Hepatocyte (in vitro differentiated cells): ENCODE data around the gene MAPKBP1. TPM values are rescaled to one million over a fixed set of nuclear protein-coding genes. Genes with fewer than 3 reads are reported as not detected.

Experiments
- DNase-seq: peaks from one replicate; pipeline ENCODE4 v3.0.0-alpha.2; 2016; ENCODE audit warnings: low spot score
- H2AFZ ChIP-seq: fragments of 200-600 bp; sonication (generic); 2 replicates; pipeline ENCODE4 v1.6.0; 2016; ENCODE audit warnings: antibody characterized with exemption, mild to moderate bottlenecking
- H3K27ac ChIP-seq: fragments of 200-600 bp; sonication (generic); 2 replicates; pipeline ENCODE4 v1.5.1; 2016; ENCODE audit warnings: mild to moderate bottlenecking
- H3K27me3 ChIP-seq: fragments of 200-600 bp; sonication (generic); 2 replicates; pipeline ENCODE4 v1.6.1; 2016
- H3K36me3 ChIP-seq: fragments of 200-600 bp; sonication (generic); replicated peaks from 2 replicates; pipeline ENCODE4 v1.5.1; 2016; ENCODE audit warnings: low read depth; ENCODE audit not compliant: insufficient read depth
- H3K4me1 ChIP-seq: fragments of 200-600 bp; sonication (generic); 2 replicates; pipeline ENCODE4 v1.5.1; 2016; ENCODE audit warnings: mild to moderate bottlenecking, moderate library complexity; ENCODE audit not compliant: insufficient read depth
- H3K4me2 ChIP-seq: fragments of 200-600 bp; sonication (generic); 2 replicates; pipeline ENCODE4 v1.6.0; 2016
- H3K4me3 ChIP-seq: fragments of 200-600 bp; sonication (generic); 2 replicates; pipeline ENCODE4 v1.5.1; 2016; ENCODE audit warnings: mild to moderate bottlenecking
- H3K79me2 ChIP-seq: fragments of 200-600 bp; sonication (generic); 2 replicates; pipeline ENCODE4 v1.6.0; 2017; ENCODE audit warnings: mild to moderate bottlenecking
- H3K9me2 ChIP-seq: fragments of 200-600 bp; sonication (generic); replicated peaks from 2 replicates; pipeline ENCODE4 v1.6.0; 2017; ENCODE audit warnings: mild to moderate bottlenecking; ENCODE audit not compliant: insufficient read depth
- H3K9me3 ChIP-seq: fragments of 200-600 bp; sonication (generic); 2 replicates; pipeline ENCODE4 v1.5.1; 2016; ENCODE audit warnings: low read depth, mild to moderate bottlenecking
- H4K20me1 ChIP-seq: fragments of 200-600 bp; sonication (generic); 2 replicates; pipeline ENCODE4 v1.6.0; 2016; ENCODE audit warnings: mild to moderate bottlenecking; ENCODE audit not compliant: insufficient read depth, poor library complexity, severe bottlenecking
- EZH2 ChIP-seq: fragments of 200-600 bp; sonication (generic); IDR thresholded peaks from 2 replicates; pipeline ENCODE4 v1.6.1; 2016; ENCODE audit warnings: antibody characterized with exemption, mild to moderate bottlenecking, borderline replicate concordance
- EZH2phosphoT487 ChIP-seq: fragments of 200-600 bp; sonication (generic); IDR thresholded peaks from one replicate; pipeline ENCODE4 v1.6.1; 2018; ENCODE audit warnings: antibody characterized with exemption, mild to moderate bottlenecking, low read depth, moderate library complexity; ENCODE audit not compliant: unreplicated experiment, severe bottlenecking
- WGBS: methylation state at CpG from one replicate; pipeline ENCODE4 v1.1.6; 2016; ENCODE audit warnings: low lambda C conversion rate; ENCODE audit errors: missing lambda C conversion rate; 5-methylcytosine and 5-hydroxymethylcytosine counted together
- polyA plus RNA-seq: library from polyadenylated mRNA; unstranded; fragments of >200 nt; fragmentation: Nextera tagmentation; extraction: Ambion mirVana; gene quantifications from 2 replicates; pipeline ENCODE4 v1.2.1, GENCODE V29; 2016
- total RNA-seq: library from RNA; depleted of rRNA; stranded (reverse); fragments of >200 nt; gene quantifications from 2 replicates; pipeline ENCODE4 v1.2.3, GENCODE V29; 2014
- TF ChIP-seq, protein P1 (sequence below): fragments of 200-600 bp; sonication (generic); IDR thresholded peaks from 2 replicates; pipeline ENCODE4 v1.5.1; 2016; ENCODE audit warnings: antibody characterized with exemption, mild to moderate bottlenecking; ENCODE audit not compliant: poor library complexity

The MAPKBP1 gene
- total and polyA plus RNA-seq, 2 experiments from 2014 or later: 18.6 to 24.5 TPM

DNA sequence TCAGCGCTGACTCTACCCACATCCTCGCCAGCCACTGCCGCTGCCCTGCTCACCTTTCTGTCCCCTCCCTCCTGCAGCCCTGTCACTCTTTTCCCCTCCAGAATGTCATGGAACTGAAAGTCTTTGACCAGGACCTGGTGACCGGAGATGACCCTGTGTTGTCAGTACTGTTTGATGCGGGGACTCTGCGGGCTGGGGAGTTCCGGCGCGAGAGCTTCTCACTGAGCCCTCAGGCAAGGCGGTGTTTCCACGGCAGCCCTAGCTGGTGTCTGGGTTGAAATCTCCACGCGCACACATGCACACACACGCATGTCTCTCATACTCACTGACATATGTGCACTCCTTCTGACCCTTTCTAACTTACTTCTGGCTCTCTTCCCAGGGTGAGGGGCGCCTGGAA lies 66.4 kb downstream of the MAPKBP1 start:
- H4K20me1 ChIP-seq: no peaks in the 10 kb centered on the region
- H3K79me2 ChIP-seq: no peaks in the 10 kb centered on the region
- 93% methylated on average over 15 of the region's 15 CpGs for WGBS
- TF ChIP-seq EZH2phosphoT487 (no peak), EZH2 (no peak)
- TF ChIP-seq, protein P1, sequence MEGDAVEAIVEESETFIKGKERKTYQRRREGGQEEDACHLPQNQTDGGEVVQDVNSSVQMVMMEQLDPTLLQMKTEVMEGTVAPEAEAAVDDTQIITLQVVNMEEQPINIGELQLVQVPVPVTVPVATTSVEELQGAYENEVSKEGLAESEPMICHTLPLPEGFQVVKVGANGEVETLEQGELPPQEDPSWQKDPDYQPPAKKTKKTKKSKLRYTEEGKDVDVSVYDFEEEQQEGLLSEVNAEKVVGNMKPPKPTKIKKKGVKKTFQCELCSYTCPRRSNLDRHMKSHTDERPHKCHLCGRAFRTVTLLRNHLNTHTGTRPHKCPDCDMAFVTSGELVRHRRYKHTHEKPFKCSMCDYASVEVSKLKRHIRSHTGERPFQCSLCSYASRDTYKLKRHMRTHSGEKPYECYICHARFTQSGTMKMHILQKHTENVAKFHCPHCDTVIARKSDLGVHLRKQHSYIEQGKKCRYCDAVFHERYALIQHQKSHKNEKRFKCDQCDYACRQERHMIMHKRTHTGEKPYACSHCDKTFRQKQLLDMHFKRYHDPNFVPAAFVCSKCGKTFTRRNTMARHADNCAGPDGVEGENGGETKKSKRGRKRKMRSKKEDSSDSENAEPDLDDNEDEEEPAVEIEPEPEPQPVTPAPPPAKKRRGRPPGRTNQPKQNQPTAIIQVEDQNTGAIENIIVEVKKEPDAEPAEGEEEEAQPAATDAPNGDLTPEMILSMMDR: no peak
- no peak for DNase-seq
- H3K27me3 ChIP-seq: no peaks in the 10 kb centered on the region
- no peak overlapping the region for H3K4me2 ChIP-seq
- H3K4me3 ChIP-seq: no peak overlapping the region
- H2AFZ ChIP-seq: no peak overlapping the region
- no peak overlapping the region for H3K27ac ChIP-seq
- no peaks in the 10 kb centered on the region for H3K9me3 ChIP-seq
- H3K4me1 ChIP-seq: no peaks in the 10 kb centered on the region
- no peaks in the 10 kb centered on the region for H3K9me2 ChIP-seq
- no peaks in the 10 kb centered on the region for H3K36me3 ChIP-seq

DNA sequence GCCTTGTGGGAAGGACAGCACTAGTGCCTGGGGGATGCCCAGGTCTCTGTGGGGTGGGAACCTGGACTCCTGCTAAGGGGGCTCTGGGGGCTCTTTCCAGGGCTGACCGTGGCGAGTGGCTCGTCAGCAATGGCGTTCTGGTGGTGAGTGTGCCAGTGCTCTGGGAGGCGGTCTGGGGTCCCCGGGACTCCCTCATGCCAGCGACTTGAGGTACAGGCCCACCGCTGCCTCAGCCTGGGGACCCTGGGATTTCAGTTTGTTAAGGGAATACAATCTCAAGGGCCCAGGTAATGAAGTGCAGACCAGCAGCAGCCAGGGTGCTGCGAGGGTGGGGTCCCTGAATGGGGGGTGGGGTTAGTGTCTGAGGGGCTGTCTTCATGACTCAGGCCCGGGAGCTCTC lies 66.8 kb downstream of the MAPKBP1 start:
- Histone ChIP-seq H4K20me1 (no peaks in the 10 kb centered on the region), H3K27me3 (no peaks in the 10 kb centered on the region), H3K4me1 (no peaks in the 10 kb centered on the region), H3K79me2 (no peaks in the 10 kb centered on the region), H3K27ac (no peak overlapping the region), H3K36me3 (no peaks in the 10 kb centered on the region), H2AFZ (no peak overlapping the region), H3K4me2 (no peak overlapping the region), H3K9me3 (no peaks in the 10 kb centered on the region), H3K9me2 (no peaks in the 10 kb centered on the region), H3K4me3 (no peak overlapping the region)
- TF ChIP-seq EZH2phosphoT487 (no peak), EZH2 (no peak)
- TF ChIP-seq, protein P1: no peak
- WGBS: 99% methylated on average over 6 of the region's 10 CpGs
- DNase-seq: no peak

DNA sequence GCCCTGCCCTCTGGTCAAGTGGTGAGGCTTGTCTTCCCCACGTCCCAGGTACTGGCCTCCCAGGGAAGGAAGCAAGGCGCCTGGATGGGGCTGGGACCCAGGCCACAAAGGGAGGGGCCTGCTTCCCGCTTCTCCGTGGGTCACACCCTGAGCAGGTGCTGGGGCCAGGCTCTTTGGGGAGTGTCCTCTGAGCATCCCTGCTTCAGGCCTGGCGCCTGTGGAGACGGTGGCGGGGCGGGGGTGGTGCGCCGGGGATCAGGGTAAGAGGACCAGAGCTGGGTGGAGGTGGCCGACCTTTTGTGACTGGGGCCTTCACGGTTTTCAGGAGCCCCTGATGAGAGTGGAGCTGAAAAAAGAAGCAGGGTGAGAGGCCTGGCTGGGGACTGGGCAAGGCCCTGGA lies 67.9 kb downstream of the MAPKBP1 start:
- Histone ChIP-seq H3K27me3 (no peaks in the 10 kb centered on the region), H3K9me3 (no peaks in the 10 kb centered on the region), H3K36me3 (no peaks in the 10 kb centered on the region), H3K79me2 (no peaks in the 10 kb centered on the region), H3K4me3 (no peak overlapping the region), H3K4me1 (no peaks in the 10 kb centered on the region), H3K4me2 (no peak overlapping the region), H3K9me2 (no peaks in the 10 kb centered on the region), H4K20me1 (no peaks in the 10 kb centered on the region), H2AFZ (no peak overlapping the region), H3K27ac (no peak overlapping the region)
- 93% methylated on average over 11 of the region's 12 CpGs for WGBS
- no peak for DNase-seq
- no peak for TF ChIP-seq EZH2phosphoT487

DNA sequence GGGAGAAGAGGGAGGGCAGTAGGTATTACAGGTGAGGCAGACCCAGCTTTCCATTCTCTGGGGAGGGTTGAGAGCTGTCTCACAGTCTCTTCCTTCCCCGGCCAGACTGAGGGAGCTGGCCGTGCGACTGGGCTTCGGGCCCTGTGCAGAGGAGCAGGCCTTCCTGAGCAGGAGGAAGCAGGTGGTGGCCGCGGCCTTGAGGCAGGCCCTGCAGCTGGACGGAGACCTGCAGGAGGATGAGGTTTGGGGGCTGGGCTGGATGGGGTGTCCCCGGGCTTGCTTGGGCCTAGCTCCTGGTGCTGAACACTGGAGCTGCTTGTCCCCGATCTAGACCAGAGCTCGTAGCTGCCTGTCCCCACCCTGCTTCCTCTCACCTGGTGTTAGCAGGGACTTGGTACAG lies 69.3 kb downstream of the MAPKBP1 start:
- Histone ChIP-seq H3K4me2 (no peak overlapping the region), H3K36me3 (no peaks in the 10 kb centered on the region), H3K4me1 (no peaks in the 10 kb centered on the region), H3K79me2 (no peaks in the 10 kb centered on the region), H3K27ac (no peak overlapping the region), H3K4me3 (no peak overlapping the region), H3K9me3 (no peaks in the 10 kb centered on the region), H3K27me3 (no peaks in the 10 kb centered on the region), H2AFZ (no peak overlapping the region), H4K20me1 (no peaks in the 10 kb centered on the region), H3K9me2 (no peaks in the 10 kb centered on the region)
- no peak for TF ChIP-seq EZH2
- TF ChIP-seq, protein P1: no peak
- TF ChIP-seq EZH2phosphoT487: no peak
- DNase-seq: no peak
- whole genome bisulfite sequencing: 85% methylated on average over 10 of the region's 10 CpGs
